GM12891 (cell line): ENCODE results near the gene CLDN10.
"Not testable (repeated sequence)": the region's sequence is repeated elsewhere in the genome, so short reads cannot be mapped to it uniquely, and the experiment has no call there.

Experiments used
- DNase-seq: peaks from one replicate; pipeline ENCODE4 v3.0.0; 2011; ENCODE audit warnings: low spot score; ENCODE audit not compliant: insufficient read length
- FAIRE-seq: peaks from 2 replicates; lab custom pipeline; 2011; peaks lifted over from hg19 to GRCh38; lab: Jason Lieb, UNC
- PAX5 ChIP-seq: IDR thresholded peaks from 2 replicates; pipeline ENCODE4 v1.6.1; 2011; ENCODE audit warnings: low read length, moderate library complexity, mild to moderate bottlenecking; ENCODE audit not compliant: insufficient read depth, severe bottlenecking
- POLR2A ChIP-seq: IDR thresholded peaks from 2 replicates; pipeline ENCODE4 v1.6.1; 2011; ENCODE audit warnings: low read depth, low read length, control low read depth
- POLR2AphosphoS5 ChIP-seq: IDR thresholded peaks from 2 replicates; pipeline ENCODE4 v1.6.1; 2011; ENCODE audit warnings: low read depth, low read length, control low read depth
- POU2F2 ChIP-seq: IDR thresholded peaks from 2 replicates; pipeline ENCODE4 v1.6.1; 2011; ENCODE audit warnings: low read depth, mild to moderate bottlenecking, control low read depth, low read length, moderate library complexity
- SPI1 ChIP-seq: IDR thresholded peaks from 2 replicates; pipeline ENCODE4 v1.6.1; 2011; ENCODE audit warnings: low read depth, low read length, control low read depth
- TAF1 ChIP-seq: IDR thresholded peaks from 2 replicates; pipeline ENCODE4 v1.6.1; 2011; ENCODE audit warnings: low read depth, low read length, control low read depth

CLDN10 gene

DNA sequence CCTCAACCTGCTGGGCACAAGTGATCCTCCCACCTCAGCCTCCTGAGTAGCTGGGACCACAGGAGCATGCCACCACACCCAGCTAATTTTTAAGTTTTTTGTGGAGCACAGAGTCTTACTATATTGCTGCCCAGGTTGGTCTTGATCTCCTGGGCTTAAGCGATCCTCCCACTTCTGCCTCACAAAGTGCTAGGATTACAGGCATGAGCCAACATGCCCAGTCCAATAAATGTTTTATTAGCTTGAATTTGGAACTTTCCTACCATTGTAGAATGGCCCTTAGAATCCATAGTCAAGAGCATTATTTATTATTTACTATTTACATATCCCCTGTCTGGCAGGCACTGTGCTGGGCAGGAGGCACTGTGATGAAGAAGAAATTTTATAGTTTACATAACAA is 39.6 kb upstream of the CLDN10 start:
- TF ChIP-seq POLR2A (no peak), POU2F2 (no peak), POLR2AphosphoS5 (no peak), TAF1 (no peak), PAX5 (no peak), SPI1 (no peak)
- no peak for FAIRE-seq
- no peak for DNase-seq

GRCh38 chr13:95515606-95516005 is 36.9 kb upstream of the CLDN10 start:
- not testable (repeated sequence) for FAIRE-seq, DNase-seq

- FAIRE-seq (no peak), DNase-seq (no peak)
- TF ChIP-seq POU2F2 (no peak), POLR2AphosphoS5 (no peak), SPI1 (no peak), POLR2A (no peak), PAX5 (no peak), TAF1 (no peak)
Observed at GRCh38 chr13:95516021-95516420, 36.5 kb upstream of the CLDN10 start.

DNA sequence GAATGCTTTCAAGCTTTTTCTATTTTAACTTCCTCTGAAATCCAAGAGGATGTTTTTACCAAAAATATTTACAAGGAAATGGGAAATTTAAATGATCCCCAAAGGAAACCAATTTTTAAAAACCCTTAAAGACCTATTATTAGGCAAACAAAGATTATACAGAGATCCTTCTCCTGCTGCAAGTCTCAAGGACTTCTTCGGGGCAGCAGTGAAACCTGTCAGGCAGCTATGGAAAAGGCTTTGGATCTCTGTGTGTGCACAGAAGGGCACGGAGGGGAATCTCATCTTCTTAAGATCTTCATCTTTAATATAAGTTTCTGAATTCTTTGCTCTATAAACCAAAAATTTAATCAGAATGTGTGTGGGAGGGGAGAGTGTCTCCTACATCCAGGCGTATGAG is 36.0 kb upstream of the CLDN10 start:
- TF ChIP-seq POU2F2 = no peak
- no peak for TF ChIP-seq POLR2AphosphoS5
- TF ChIP-seq POLR2A = no peak
- TF ChIP-seq PAX5 = no peak
- TF ChIP-seq TAF1 = no peak
- TF ChIP-seq SPI1 = no peak
- DNase-seq = no peak
- FAIRE-seq = no peak

- FAIRE-seq = no peak
- TF ChIP-seq TAF1 (no peak), PAX5 (no peak), POLR2AphosphoS5 (no peak), POLR2A (no peak), POU2F2 (no peak), SPI1 (no peak)
- DNase-seq = no peak
Observed at GRCh38 chr13:95523598-95523997, 28.9 kb upstream of the CLDN10 start.

GRCh38 chr13:95524264-95524901 is 28.1 kb upstream of the CLDN10 start:
- no peak for DNase-seq
- FAIRE-seq = no peak
- TF ChIP-seq POLR2AphosphoS5 (no peak), TAF1 (no peak), POLR2A (no peak), SPI1 (no peak), PAX5 (no peak), POU2F2 (no peak)

GRCh38 chr13:95527955-95528354 is 24.6 kb upstream of the CLDN10 start:
- no peak for FAIRE-seq
- TF ChIP-seq POLR2A (no peak), POLR2AphosphoS5 (no peak), PAX5 (no peak), SPI1 (no peak), TAF1 (no peak), POU2F2 (no peak)
- no peak for DNase-seq

DNA sequence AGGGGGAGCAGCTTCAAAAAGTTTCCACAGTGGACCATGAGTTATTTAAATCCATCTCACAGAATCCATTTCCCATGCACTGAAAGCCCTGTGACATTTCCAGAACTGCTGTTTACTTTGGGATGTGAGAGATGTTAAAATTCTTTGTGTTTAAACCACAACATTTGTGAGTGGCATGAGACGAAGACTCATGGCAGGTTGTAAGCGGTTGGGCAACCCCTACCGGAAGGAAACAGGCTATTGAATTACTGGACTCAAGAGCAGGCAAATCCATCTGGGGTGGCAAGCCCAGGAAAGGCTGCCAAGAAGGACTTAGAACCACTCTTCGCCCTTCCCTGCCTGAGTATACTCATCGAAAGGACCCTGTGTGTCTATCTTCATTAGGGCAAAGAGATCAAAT is 22.3 kb upstream of the CLDN10 start:
- TF ChIP-seq POLR2A (no peak), SPI1 (no peak), POU2F2 (no peak), PAX5 (no peak)
- DNase-seq (no peak), FAIRE-seq (no peak)

GRCh38 chr13:95533545-95534160 is 18.9 kb upstream of the CLDN10 start:
- no peak for DNase-seq
- TF ChIP-seq POU2F2 = no peak
- TF ChIP-seq SPI1 = no peak
- no peak for TF ChIP-seq POLR2A
- no peak for TF ChIP-seq POLR2AphosphoS5
- no peak for TF ChIP-seq TAF1
- TF ChIP-seq PAX5 = no peak
- no peak for FAIRE-seq

DNA sequence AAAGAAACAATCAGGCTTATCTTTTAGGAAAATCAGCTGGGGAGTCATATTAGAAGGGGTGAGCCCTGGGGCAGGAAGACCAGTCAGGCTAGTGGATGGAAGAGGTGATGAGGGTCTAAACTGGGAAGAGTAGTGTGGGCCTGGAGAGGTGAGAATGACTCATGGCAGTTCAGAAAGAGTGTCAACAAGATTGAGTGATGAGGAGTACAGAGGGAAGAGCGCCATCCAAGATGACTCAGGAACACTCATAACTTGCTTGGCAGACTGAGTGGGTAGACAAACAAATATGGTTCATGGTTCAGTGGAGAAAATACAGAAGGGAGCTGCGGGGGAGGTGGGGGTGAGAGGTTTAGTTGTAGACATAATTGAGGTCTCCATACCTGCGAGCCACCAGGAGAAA is 17.3 kb upstream of the CLDN10 start:
- TF ChIP-seq SPI1 (no peak), TAF1 (no peak), POLR2A (no peak), POU2F2 (no peak), POLR2AphosphoS5 (no peak), PAX5 (no peak)
- FAIRE-seq (peak; percentile 20), DNase-seq (no peak)
